Smooth muscle cell (in vitro differentiated cells): ENCODE measurements around the gene CBFA2T3. TPM values are rescaled to one million over a fixed set of nuclear protein-coding genes. Genes with fewer than 3 reads are reported as not detected.

Source experiments
- DNase-seq: peaks from one replicate; lab custom pipeline; 2025; ENCODE audit not compliant: unreplicated experiment; lab: John Stamatoyannopoulos, UW
- H2AFZ ChIP-seq: fragments of 200-600 bp; sonication (generic); 2 replicates; pipeline ENCODE4 v1.6.0; 2016; ENCODE audit warnings: antibody characterized with exemption, low read depth, mild to moderate bottlenecking
- H3F3A ChIP-seq: fragments of 200-600 bp; sonication (generic); 2 replicates; pipeline ENCODE4 v1.6.0; 2017; ENCODE audit warnings: antibody characterized with exemption, low read depth
- H3K27ac ChIP-seq: fragments of 200-600 bp; sonication (generic); 2 replicates; pipeline ENCODE4 v1.5.1; 2016; ENCODE audit warnings: low read depth, mild to moderate bottlenecking
- H3K27me3 ChIP-seq: fragments of 200-600 bp; sonication (generic); 2 replicates; pipeline ENCODE4 v1.6.1; 2016; ENCODE audit warnings: low read depth, mild to moderate bottlenecking
- H3K36me3 ChIP-seq: fragments of 200-600 bp; sonication (generic); 2 replicates; pipeline ENCODE4 v1.5.1; 2016; ENCODE audit warnings: low read depth
- H3K4me1 ChIP-seq: fragments of 200-600 bp; sonication (generic); 2 replicates; pipeline ENCODE4 v1.5.1; 2016; ENCODE audit warnings: low read depth
- H3K4me2 ChIP-seq: fragments of 200-600 bp; sonication (generic); 2 replicates; pipeline ENCODE4 v1.6.0; 2016; ENCODE audit warnings: mild to moderate bottlenecking
- H3K4me3 ChIP-seq: fragments of 200-600 bp; sonication (generic); 2 replicates; pipeline ENCODE4 v1.5.1; 2016; ENCODE audit warnings: mild to moderate bottlenecking
- H3K79me2 ChIP-seq: fragments of 200-600 bp; sonication (generic); 2 replicates; pipeline ENCODE4 v1.6.0; 2016; ENCODE audit warnings: low read depth, mild to moderate bottlenecking
- H3K9ac ChIP-seq: fragments of 200-600 bp; sonication (generic); 2 replicates; pipeline ENCODE4 v1.6.0; 2016; ENCODE audit warnings: low read depth
- H3K9me3 ChIP-seq: fragments of 200-600 bp; sonication (generic); replicated peaks from 2 replicates; pipeline ENCODE4 v1.5.1; 2016; ENCODE audit warnings: low read depth
- H4K20me1 ChIP-seq: fragments of 200-600 bp; sonication (generic); 2 replicates; pipeline ENCODE4 v1.6.0; 2016; ENCODE audit warnings: low read depth
- CTCF ChIP-seq: fragments of 200-600 bp; sonication (generic); IDR thresholded peaks from 2 replicates; pipeline ENCODE4 v1.5.1; 2017; ENCODE audit warnings: borderline replicate concordance, mild to moderate bottlenecking, antibody characterized with exemption; ENCODE audit not compliant: insufficient read depth, poor library complexity, severe bottlenecking
- WGBS: methylation state at CpG from one replicate; pipeline ENCODE4 v1.1.7; 2016; ENCODE audit warnings: low lambda C conversion rate; 5-methylcytosine and 5-hydroxymethylcytosine counted together
- polyA plus RNA-seq: library from polyadenylated mRNA; unstranded; fragments of >200 nt; fragmentation: Nextera tagmentation; extraction: Ambion mirVana; gene quantifications from 2 replicates; pipeline ENCODE4 v1.2.1, GENCODE V29; 2016
- total RNA-seq: library from RNA; depleted of rRNA; stranded (reverse); fragments of >200 nt; gene quantifications from 2 replicates; pipeline ENCODE4 v1.2.3, GENCODE V29; 2014

CBFA2T3 gene
- total and polyA plus RNA-seq, 2 experiments from 2014 or later, result 0.25 TPM; not detected in 1

- Histone ChIP-seq H3K4me2 (no peak overlapping the region), H3K27ac (no peak overlapping the region), H2AFZ (no peak overlapping the region), H3K9ac (no peak overlapping the region), H3K27me3 (peaks cover 20% of the 10 kb centered on the region), H4K20me1 (no peaks in the 10 kb centered on the region), H3K79me2 (no peaks in the 10 kb centered on the region), H3K9me3 (no peaks in the 10 kb centered on the region), H3F3A (no peaks in the 10 kb centered on the region), H3K36me3 (no peaks in the 10 kb centered on the region), H3K4me3 (no peak overlapping the region), H3K4me1 (no peaks in the 10 kb centered on the region)
- no peak for DNase-seq
- TF ChIP-seq CTCF, result no peak
- WGBS, result 92% methylated on average over 11 of the region's 11 CpGs
Observed at GRCh38 chr16:88951989-88952388, 25.0 kb downstream of the CBFA2T3 start.

GRCh38 chr16:88951501-88951900, 25.5 kb downstream of the CBFA2T3 start:
- no peaks in the 10 kb centered on the region for H3K9me3 ChIP-seq
- H3K27me3 ChIP-seq, result peaks cover 24% of the 10 kb centered on the region
- H2AFZ ChIP-seq, result no peak overlapping the region
- H3K79me2 ChIP-seq, result no peaks in the 10 kb centered on the region
- no peak for DNase-seq
- H3F3A ChIP-seq, result no peaks in the 10 kb centered on the region
- H4K20me1 ChIP-seq, result no peaks in the 10 kb centered on the region
- no peaks in the 10 kb centered on the region for H3K36me3 ChIP-seq
- H3K4me2 ChIP-seq, result no peak overlapping the region
- no peak for TF ChIP-seq CTCF
- WGBS, result 91% methylated on average over 15 of the region's 15 CpGs
- H3K27ac ChIP-seq, result no peak overlapping the region
- H3K4me1 ChIP-seq, result no peaks in the 10 kb centered on the region
- H3K4me3 ChIP-seq, result no peak overlapping the region
- H3K9ac ChIP-seq, result no peak overlapping the region

GRCh38 chr16:88948781-88949490, 28.1 kb downstream of the CBFA2T3 start:
- no peak overlapping the region for H2AFZ ChIP-seq
- H4K20me1 ChIP-seq, result no peaks in the 10 kb centered on the region
- 88% methylated on average over 17 of the region's 17 CpGs for WGBS
- H3K27ac ChIP-seq, result no peak overlapping the region
- no peaks in the 10 kb centered on the region for H3F3A ChIP-seq
- peaks cover 36% of the 10 kb centered on the region for H3K27me3 ChIP-seq
- no peaks in the 10 kb centered on the region for H3K4me1 ChIP-seq
- no peak for DNase-seq
- TF ChIP-seq CTCF, result no peak
- H3K9ac ChIP-seq, result no peak overlapping the region
- no peak overlapping the region for H3K4me3 ChIP-seq
- H3K79me2 ChIP-seq, result no peaks in the 10 kb centered on the region
- H3K36me3 ChIP-seq, result no peaks in the 10 kb centered on the region
- H3K9me3 ChIP-seq, result no peaks in the 10 kb centered on the region
- H3K4me2 ChIP-seq, result no peak overlapping the region

GRCh38 chr16:88945473-88945872, 31.5 kb downstream of the CBFA2T3 start:
- no peaks in the 10 kb centered on the region for H4K20me1 ChIP-seq
- H3K27ac ChIP-seq, result no peak overlapping the region
- H2AFZ ChIP-seq, result no peak overlapping the region
- H3K9me3 ChIP-seq, result no peaks in the 10 kb centered on the region
- no peaks in the 10 kb centered on the region for H3K4me1 ChIP-seq
- no peak overlapping the region for H3K9ac ChIP-seq
- TF ChIP-seq CTCF, result no peak
- no peak overlapping the region for H3K4me2 ChIP-seq
- no peak overlapping the region for H3K4me3 ChIP-seq
- H3F3A ChIP-seq, result no peaks in the 10 kb centered on the region
- WGBS, result 86% methylated on average over 10 of the region's 10 CpGs
- no peaks in the 10 kb centered on the region for H3K36me3 ChIP-seq
- DNase-seq, result no peak
- no peaks in the 10 kb centered on the region for H3K79me2 ChIP-seq
- peaks cover 63% of the 10 kb centered on the region for H3K27me3 ChIP-seq
